SU-DHL-6 (cell line): ENCODE data around the gene PDZD7.

Experiments used
- EZH2phosphoT487 ChIP-seq: fragments of 200-600 bp; sonication (generic), shearing (Covaris generic); conservative IDR thresholded peaks from 2 replicates; pipeline ENCODE4 v1.6.1; 2018; ENCODE audit warnings: mild to moderate bottlenecking, antibody characterized with exemption, low read length, moderate library complexity, mixed read lengths
- TF ChIP-seq, protein P1 (sequence below): fragments of 200-600 bp; sonication (generic); IDR thresholded peaks from one replicate; pipeline ENCODE4 v1.5.1; 2017; ENCODE audit warnings: antibody characterized with exemption, mild to moderate bottlenecking, low read length, moderate library complexity; ENCODE audit not compliant: insufficient read depth, poor library complexity, severe bottlenecking

DNA sequence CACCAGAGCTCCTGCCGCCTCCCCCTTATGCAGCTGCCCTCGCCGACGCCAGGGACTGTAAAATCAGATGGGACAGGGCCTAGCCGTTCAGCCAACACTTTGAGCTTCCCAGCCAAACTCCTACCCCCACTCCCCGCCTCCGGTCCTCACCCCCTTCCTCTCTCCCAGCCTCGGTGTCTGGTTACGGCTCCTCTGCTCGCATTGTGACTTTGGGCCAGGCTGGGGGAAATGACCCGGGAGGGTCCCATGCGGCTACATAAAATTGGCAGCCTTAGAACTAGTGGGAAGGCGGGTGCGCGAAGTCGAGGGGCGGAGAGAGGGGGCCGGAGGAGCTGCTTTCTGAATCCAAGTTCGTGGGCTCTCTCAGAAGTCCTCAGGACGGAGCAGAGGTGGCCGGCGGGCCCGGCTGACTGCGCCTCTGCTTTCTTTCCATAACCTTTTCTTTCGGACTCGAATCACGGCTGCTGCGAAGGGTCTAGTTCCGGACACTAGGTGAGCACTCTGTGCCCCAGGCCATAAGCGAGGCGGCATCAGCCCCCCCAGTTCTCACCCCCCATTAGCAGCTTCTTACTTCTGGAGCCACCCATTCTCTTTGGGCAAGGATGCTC, 30.8 kb upstream of the PDZD7 start, which contains the start of gene KAZALD1:
- TF ChIP-seq, protein P1, sequence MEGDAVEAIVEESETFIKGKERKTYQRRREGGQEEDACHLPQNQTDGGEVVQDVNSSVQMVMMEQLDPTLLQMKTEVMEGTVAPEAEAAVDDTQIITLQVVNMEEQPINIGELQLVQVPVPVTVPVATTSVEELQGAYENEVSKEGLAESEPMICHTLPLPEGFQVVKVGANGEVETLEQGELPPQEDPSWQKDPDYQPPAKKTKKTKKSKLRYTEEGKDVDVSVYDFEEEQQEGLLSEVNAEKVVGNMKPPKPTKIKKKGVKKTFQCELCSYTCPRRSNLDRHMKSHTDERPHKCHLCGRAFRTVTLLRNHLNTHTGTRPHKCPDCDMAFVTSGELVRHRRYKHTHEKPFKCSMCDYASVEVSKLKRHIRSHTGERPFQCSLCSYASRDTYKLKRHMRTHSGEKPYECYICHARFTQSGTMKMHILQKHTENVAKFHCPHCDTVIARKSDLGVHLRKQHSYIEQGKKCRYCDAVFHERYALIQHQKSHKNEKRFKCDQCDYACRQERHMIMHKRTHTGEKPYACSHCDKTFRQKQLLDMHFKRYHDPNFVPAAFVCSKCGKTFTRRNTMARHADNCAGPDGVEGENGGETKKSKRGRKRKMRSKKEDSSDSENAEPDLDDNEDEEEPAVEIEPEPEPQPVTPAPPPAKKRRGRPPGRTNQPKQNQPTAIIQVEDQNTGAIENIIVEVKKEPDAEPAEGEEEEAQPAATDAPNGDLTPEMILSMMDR: no peak
- no peak for TF ChIP-seq EZH2phosphoT487
